Daoy (cell line): ENCODE data around the gene DOCK9. TPM values are rescaled to one million over a fixed set of nuclear protein-coding genes. Genes with fewer than 3 reads are reported as not detected.

ENCODE experiments used
- DNase-seq: peaks from one replicate; pipeline ENCODE4 v3.0.0-alpha.2; 2015; ENCODE audit warnings: low read depth
- total RNA-seq: library from RNA; depleted of rRNA; stranded (reverse); fragments of >200 nt; shearing (Covaris generic); gene quantifications from 2 replicates; pipeline ENCODE4 v1.2.3, GENCODE V29; 2014

DOCK9 gene
- total RNA-seq, 1 experiment from 2014 or later, result 25.0 TPM

- no peak for DNase-seq
Observed at GRCh38 chr13:98796191-98796590, 181.7 kb downstream of the DOCK9 start.

GRCh38 chr13:98795220-98795619 lies 182.6 kb downstream of the DOCK9 start:
- no peak for DNase-seq

- DNase-seq, result no peak
Observed at GRCh38 chr13:98794498-98794897, 183.4 kb downstream of the DOCK9 start.

- no peak for DNase-seq
Observed at GRCh38 chr13:98792785-98793495, 184.9 kb downstream of the DOCK9 start.

DNA sequence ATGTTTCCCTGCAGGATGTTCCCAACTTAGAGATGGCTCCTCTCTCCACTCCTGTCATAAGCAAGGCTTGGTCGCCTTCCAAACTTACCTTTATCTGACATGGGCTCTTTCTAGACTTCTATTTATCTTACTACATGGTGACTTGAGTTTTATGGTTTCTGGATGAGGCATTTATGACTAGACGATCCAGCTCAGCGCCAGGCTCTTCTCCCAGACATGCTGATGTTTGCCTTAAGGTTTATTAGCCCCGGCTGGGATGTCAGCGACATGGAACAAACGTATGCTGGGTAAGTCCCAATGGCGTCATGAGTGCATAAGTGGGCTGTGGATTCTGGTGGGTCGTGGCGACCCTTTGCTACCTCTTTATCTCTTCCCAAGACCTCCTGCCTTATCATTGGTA lies 185.5 kb downstream of the DOCK9 start:
- no peak for DNase-seq

DNA sequence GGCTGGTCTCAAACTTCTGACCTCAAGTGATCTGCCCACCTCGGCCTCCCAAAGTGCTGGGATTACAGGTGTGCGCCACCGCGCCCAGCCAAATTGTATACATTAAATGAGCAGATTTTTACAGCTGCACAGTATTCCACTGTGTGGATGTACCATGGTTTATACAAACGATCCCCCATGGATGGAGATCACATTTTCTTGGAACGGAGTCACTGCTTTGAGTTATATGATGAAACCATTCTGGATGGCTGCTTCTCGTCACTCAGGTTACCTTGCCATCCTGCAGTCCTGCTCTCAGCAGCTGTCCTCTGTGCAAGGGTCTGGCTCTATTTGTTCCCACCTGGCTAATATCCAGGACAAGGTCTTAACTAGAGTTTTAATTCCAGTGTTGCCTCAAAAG lies 186.3 kb downstream of the DOCK9 start:
- DNase-seq, result no peak

DNA sequence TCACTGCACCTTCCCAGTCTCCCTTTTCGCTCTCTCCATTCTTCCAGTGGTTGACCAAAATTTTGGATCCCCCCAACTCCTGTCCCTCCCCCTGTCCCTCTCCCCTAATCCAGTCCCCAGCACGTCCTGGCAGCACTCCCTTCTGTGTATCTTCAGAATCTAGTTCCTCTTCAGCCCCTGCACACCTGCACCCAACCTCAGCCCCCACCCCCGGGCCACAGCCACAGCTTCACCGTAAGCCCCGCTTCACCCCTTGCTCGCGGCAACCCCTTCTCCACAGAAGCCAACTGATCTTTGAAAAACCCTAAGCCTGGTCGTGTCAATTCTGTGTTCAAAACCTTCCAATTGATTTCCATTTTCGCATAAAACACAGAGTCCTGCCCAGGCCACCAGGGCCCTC lies 189.9 kb downstream of the DOCK9 start:
- DNase-seq, result no peak

DNA sequence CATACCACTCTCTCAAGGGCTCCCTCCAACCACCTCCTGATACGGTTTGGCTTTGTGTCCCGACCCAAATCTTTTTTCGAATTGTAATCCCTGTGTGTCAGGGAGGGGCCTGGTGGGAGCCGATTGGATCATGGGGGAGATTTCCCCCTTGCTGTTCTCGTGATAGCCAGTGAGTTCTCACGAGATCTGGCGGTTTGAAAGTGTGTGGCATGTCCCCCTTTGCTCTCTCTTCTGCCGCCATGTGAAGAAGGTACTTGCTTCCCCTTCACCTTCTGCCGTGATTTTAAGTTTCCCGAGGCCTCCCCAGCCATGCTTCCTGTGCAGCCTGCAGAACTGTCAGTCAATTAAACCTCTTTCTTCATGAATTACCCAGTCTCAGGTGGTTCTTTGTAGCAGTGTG lies 190.7 kb downstream of the DOCK9 start:
- DNase-seq, result no peak

GRCh38 chr13:98786023-98786422 lies 191.8 kb downstream of the DOCK9 start:
- no peak for DNase-seq

DNA sequence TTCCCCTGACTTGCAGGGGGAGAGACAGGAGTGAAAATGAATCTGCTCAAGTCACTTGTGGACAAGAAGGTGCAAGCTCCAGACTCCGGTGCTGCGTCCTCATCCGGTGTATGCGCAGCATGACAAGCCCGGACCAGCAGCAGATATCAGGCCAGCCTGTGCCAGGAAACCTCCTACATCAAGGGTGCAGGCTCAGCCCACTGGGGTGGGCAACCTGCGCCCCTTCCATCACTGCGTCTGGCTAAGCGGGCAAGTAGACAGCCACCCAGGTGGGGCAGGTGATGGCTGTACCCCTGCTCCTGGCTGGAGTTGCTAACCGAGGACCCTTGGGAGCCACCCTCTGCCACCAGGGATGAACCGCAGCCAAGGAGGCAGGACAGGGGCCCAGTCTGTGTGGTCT lies 192.5 kb downstream of the DOCK9 start:
- DNase-seq, result no peak

- no peak for DNase-seq
Observed at GRCh38 chr13:98784666-98785065, 193.2 kb downstream of the DOCK9 start.

DNA sequence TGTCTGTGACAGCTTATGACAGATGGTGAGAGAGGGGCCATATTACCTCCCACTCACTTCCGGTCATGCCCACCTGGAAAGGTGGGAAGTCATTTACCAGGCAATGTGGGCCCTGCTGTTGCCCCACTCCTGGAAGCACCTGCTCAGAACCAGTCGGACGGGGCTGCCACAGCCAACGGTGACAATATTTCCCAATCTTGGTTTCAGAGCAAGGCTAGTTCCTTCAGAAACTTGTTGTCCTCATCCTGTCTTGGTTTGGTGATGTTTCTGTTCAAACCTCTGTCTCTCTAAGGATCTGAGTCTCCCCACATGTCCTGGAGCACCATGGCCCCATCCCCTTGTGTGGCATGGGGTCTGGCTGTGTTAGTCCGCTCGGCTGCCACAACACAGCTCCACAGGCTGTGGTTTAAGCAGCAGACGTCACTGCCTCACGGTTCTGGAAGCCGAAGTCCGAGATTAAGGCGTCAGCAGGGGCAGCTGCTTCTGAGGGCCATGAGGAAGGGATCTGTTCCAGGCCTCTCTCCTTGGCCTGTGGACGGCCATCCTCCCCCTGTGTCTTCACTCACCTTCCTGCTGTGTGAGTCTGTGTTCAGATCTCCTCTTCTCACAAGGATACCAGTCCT lies 193.9 kb downstream of the DOCK9 start:
- no peak for DNase-seq

DNA sequence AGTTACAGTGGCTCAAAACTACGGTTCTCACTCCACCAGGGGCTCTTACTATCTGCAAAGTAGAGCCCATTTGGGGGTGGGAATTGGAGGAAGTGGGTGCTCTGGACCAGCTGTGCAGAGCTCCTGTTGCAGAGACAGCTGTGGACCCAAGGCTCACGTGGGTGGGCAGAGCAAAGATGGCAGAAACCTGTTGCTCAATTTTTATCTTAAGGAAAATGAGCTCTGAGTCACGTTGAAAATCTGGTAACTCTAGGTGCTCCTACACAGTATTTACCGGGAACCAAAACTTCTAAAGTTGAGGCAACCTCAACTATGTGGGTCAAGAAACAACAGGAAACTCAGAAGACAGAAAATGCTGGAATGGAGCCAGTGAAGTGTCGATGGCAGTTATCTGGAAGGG lies 195.2 kb downstream of the DOCK9 start:
- DNase-seq, result no peak

- DNase-seq, result no peak
Observed at GRCh38 chr13:98781905-98782304, 196.0 kb downstream of the DOCK9 start.

DNA sequence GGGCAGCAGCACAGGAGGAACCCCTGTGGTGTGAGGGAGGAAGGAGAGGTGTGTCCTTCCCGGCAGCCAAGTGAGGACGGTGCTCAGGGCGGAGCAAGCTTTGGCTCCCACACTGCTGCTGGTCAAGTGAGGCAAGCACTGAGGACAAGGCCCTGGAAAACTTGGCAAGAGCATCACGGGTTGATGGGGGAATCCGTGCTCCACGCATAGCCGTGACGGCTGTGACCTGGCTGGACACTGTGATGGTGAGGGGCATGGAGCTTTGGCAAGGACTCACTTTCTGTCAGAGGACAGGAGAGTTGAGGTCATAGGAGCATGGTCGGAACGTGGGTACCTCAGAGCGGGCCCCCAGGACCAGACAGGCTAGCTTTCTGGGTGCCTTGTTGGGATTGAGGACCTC lies 196.4 kb downstream of the DOCK9 start:
- no peak for DNase-seq

DNA sequence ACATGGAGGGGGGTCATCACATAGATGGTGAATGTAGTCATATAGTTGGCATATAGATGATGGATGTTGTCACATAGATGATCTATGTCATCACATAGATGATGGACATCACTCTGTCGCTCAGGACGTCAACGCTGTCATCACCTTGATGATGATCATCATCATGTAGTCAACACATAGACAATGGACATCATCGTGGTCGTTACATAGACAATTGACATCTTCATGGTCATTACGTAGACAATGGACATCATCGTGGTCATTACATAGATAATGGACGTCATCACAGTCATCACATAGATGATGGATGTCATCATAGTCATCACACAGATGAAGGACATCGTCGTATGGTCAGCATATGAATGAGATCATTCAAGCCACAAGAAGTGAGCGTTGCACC lies 196.8 kb downstream of the DOCK9 start:
- DNase-seq, result no peak

- DNase-seq, result no peak
Observed at GRCh38 chr13:98780451-98780850, 197.4 kb downstream of the DOCK9 start.

DNA sequence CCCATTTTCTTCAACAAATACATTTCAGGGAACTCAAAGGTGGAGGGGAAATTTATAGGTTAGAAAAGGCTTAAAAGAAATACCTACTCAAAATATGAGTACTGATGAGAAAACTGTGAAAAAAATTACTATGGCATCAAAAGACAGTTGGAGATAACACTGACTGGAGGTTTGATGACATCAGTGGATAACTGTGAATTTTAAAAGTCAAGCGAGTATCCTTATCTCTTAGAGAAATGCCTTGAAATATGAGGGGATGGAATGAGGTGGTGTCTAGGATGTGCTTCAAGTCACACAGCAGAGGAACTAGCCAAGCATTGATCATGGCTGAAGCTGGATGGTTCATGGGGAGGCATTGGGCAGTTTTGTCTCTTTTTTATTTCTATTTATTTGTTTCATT lies 198.2 kb downstream of the DOCK9 start:
- DNase-seq, result no peak

DNA sequence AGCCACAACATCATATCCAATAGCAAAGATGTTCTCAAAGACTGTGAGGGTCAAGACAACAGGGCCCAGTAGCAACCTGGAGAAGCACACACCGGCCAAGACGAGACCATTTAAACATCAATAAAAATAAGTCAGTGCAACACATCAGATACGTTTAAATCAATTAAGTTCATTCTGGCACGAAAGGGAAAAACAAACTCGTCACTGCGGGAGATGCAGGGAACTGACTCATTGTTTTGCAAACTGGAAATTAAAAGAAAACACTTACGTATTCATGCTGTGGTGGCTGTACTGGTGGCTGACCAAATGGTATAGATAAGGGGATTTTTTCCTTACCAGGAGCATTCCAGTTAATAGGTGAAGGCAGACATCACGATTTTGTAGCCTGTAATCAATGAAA lies 199.1 kb downstream of the DOCK9 start:
- peak; percentile 41 for DNase-seq

- no peak for DNase-seq
Observed at GRCh38 chr13:98776644-98777043, 201.2 kb downstream of the DOCK9 start.

DNA sequence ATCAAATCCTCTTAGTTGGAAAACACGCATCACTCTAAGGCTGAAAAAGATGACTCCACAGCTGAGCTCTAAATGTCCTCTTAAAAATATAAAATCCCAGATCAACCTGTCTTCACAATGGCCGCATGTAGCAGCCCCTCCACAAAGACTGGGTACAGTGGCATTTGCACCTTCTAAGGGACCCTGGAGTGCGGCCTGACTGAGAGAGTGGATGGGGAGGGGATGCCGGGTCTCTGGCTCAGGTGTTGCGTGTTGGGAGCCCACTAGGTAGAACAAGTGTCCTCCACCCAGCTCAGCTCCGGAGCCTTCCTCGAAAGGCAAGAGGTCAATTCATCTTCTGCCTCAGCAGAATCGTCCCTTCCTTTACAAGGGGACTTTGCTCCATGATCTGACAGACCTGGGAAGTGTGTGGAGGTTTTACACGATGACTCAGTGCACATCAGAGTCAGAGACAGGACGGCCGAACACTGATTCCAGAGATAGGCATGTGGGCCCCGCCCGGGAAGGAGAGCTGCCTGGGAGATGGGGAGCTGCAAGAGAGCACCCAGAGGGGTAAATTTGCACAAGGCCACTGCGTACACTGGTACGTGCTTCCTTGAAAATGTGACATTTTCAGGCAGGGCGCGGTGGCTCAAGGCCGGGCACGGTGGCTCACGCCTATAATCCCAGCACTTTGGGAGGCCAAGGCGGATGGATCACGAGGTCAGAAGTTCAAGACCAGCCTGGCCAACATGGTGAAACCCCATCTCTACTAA lies 201.8 kb downstream of the DOCK9 start:
- DNase-seq, result peak; percentile 77

DNA sequence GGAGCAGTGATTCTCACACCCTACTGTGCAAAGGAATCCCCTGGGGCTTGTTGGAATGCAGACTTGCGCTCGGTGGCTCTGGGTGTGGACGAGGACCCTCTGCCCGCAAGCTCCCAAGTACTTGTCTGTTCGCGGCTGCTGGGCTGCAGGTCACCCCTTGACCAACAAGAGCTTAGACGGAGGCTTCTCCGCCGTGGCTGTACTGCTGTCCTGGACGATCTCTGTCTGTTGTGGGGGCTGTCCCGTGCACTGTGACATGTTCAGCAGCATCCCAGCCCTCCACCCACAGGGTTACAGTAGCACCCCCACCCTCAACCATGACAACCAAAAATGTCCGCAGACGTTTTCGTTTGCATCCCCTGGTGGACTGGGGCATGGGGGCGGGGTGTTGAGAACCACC lies 202.5 kb downstream of the DOCK9 start:
- no peak for DNase-seq

- no peak for DNase-seq
Observed at GRCh38 chr13:98774776-98775175, 203.1 kb downstream of the DOCK9 start.
